GM20431 (cell line): Measurements from ENCODE around the gene FBXW5.

Source experiments
- in situ Hi-C: fragments of 300-500 bp; cut with MseI, MboI; formaldehyde crosslinking; loops from one replicate; pipeline ENCODE4 v1.15.0; 2020; ENCODE audit warnings: low sequenced_read_pairs; ENCODE audit not compliant: unreplicated experiment

Gene FBXW5

DNA sequence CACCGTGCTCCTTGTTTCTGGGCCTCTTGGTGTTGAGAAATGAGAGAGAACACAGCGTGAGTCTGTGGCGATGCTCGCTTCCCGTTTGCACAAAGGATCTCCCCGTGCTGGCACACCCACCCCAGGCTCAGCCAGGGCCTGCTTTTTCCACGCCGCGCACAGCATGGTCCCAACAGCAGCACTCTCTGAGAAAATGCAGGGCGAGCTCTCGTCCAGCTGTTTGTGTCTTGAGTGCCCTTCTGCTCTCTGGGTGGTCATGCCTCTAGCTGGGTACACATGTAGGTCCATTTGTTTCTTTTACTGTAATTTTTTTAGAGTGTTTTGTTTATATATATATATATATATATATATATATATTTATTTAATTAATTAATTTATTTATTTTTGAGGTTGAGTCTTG is 26.6 kb downstream of the FBXW5 start:
- in situ Hi-C loops = no loop called here

DNA sequence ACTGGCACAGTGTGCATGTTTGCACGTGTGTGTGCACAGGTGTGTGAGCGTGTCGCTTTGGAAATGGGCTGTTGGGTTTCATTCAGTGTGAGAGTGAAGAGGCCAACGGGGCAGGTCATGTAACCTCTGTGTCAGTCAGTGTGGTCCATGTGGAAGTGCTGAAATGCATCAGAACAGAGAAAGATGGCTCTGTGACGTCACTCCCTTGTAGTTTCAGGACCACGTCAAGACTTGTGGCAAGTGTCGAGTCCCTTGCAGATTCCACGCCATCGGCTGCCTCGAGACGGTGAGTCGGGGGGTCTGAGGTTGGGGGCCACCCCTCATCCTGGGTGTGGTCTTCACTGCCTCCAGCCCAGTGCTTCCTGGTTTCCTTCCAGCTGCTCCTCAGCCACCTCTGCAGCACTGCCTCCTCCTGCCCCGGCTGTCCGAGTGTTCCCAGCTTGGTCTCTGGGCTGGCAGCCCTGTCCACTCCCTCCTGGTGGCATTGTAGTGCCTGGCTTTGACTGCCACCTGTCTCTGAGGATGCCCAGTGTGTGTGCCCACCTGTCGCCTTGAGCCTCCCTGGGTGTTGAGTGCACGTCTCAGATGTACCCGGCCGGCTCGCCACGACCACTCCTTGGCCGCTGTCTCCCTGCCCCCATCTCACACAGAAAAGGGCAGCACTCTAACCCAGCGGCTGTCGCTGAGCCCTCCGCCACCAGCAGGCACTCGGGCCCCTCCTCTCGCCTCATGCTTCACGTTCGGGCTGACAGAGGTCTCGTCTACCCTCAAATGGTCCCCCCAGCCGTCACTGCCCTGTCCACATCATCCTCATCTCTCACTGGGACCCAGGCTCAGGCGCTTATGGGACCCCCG is 28.0 kb downstream of the FBXW5 start:
- in situ Hi-C loops = no loop called here

DNA sequence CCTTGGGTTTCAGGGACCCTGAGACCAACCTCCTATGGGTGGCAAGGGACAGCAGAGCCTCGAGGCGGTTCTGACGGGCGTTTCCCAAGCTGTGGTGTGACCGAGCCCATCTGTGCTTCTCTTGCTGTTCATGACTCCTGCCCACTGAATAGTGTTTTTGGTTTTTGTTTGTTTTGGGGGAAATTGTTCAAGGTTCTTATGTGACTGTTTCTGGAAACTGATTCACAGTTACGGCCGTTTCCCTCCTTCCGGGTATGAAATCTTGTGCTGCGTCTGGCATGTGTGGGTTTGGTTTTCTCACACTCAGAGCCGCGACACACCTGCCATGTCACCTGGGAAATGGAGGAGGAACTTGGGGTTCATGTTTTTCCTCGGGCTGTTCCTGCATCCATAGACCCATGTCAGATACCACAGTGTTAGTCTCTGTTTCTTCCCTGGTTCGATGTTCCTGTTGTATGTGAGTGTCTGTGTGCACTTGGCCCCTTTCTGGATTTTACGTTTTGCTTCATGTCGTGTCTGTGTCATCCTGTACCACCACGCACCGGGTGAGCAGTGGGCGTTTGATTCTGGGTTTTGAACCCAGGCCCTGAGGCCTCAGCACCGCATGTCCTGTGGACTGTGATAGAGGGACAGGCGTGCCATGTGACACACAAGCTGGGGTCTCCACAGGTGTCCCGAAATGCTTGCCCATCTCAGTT is 28.8 kb downstream of the FBXW5 start:
- in situ Hi-C loops = no loop called here

DNA sequence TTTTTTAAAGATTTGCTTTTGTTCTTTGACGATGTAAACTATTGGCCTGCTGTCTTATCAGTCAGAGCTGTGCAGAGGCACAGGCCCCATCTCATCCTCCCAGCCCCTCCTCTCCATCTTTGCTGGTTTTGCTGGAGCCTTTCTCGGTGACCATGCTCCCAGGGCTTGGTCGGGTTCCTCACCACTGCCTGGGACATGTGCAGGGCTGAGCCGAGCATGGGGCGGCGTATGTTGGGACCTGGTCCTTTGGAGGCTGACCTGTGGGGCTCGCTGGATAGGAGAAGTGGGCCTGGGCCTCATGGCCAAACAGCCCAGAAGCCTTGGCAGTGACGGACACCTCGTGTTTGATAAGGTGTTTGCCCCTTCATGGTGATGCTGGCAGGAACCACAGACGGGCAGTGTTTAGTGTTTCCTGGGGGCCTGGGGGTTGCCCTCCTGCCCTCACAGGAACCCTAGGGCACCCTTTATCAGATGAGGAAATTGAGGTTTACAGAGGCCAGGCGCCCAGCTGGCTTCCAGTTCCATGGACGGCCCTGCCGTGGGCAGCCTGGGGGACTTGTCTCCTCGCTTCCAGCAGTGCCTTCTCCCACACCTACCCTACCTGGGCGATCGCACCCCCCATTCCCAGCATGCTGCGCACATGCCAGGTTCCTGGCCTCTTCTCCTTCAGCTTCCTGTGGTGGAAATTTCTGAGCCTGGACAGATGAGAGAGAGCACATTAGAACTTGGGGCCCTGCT is 30.7 kb downstream of the FBXW5 start:
- in situ Hi-C loops = no loop called here

DNA sequence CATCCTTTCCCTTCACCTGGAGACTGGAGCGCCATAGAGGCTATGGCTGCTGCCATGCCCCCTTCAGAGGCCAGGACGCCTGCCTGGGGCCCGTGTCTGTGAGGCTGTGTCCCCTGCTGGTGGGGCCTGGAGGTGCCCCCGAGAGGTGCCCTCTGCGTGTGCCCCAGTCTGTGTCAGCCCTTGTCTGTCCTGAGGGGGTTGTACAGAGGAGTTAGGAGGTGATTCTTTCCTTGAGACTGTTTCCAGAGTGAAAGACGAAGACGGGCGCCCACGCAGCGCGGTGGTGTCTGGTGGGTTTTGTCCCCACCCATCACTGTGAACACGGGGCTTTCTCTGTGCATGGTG is 33.7 kb downstream of the FBXW5 start:
- in situ Hi-C loops = no loop called here

DNA sequence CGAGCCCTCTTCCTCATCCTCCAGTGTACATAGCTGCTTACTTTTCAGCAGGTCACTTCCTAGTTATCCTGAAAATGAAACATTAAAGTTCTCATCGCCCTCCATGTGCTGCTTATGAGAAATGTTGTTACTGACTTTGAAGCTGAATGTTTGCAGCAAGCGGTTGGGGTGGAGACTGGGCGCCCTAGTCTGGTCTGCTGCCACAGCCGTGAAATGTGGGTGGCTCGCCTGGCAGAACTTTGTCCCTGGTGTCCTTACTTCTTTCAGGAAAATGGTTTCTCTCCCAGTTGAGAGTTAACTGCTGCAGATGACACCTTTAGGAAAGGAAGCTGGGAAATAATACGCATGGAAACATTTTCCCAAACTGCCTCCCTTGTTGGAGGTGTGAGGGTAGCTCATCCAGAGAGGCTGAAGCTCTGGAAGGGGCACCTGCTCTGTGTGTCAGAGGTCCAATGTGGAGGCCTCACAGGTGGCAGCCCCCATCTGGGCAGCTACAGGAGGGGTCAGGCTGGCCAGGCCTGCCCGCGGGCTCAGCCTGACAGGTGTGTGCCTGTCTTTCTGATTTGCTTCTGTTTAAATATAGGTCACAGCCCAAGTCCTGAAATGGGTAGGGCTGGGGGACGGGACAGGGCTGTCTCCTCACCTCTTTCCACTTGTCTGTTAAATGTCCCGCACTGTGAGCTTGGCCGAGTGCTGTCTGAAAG is 34.2 kb downstream of the FBXW5 start:
- in situ Hi-C loops = no loop called here

DNA sequence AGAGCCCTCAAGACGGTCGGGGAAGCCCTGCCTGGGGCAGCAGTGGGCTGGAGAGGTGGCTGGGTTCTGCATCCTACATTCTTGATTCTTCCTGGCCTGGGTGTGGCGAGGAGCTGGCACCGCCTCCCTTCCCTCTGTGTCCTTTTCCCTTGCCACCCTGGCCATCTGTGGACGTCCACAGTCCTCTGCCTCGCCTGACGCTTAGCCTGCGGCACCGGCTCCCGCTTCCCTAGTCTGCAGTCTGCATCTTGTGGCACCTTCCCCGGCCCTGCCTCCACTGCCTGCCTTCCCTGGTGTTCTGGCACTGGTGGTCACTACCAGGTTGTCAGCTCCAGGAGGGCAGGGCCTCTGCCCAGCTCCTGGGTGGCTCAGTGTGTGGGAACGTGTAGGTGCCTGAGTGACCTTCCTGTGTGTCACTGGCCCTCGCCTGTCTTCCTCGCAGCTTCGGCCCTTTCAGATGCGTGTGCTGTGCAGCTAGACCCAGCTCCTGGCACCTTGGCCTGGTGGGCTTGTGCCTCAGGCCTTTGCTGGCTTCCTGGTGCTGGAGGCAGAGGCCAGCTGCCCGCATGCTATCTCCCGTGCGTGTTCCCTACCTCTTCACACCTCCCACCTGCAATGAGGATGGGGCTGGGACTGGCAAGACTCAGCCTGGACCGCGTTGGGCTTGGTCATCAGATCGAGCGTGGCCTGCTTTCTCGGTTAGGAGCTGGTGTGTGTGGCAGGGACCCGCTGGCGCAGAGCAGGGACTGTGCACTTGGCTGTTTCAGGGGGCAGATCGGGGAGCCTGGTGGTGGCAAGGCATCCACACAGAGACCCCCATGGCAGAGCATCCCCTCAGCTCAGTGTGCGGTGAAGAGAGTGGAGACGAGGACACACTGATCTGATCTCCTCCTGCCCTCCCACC is 37.3 kb downstream of the FBXW5 start:
- in situ Hi-C loops = no loop called here

DNA sequence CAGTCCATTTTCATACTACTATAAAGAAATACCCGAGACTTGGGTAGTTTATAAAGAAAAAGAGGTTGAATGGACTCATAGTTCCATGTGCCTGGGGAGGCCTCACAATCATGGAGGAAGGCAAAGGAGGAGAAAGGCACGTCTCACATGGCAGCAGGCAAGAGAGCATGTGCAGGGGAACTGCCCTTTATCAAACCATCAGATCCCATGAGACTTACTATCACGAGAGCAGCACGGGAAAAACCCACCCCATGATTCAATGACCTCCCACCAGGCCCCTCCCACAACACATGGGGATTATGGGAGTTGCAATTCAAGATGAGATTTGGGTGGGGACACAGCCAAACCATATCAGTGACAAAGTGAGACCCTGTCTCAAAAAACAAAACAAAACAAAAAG is 38.3 kb downstream of the FBXW5 start:
- in situ Hi-C loops = no loop called here

DNA sequence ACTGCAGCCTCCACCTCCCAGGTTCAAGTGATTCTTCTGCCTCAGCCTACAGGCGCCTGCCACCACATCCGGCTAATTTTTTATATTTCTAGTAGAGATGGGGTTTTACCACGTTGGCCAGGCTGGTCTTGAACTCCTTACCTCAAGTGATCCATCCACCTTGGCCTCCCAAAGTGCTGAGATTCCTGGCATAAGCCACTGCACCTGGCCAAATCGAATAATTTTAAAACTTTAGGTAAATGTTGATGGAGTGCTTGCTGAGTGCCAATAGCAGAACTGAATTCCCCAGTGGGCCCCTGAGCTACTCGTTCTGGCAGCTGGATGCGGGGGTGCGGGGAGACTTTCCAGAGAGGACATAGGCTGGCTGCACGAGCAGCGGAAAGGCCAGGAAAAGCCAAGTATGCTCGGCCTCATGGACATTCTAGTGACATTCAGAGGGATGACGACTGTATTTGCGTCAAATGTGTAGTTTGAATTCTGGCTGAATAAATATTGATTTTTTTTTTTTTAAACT is 41.4 kb downstream of the FBXW5 start:
- in situ Hi-C loops = no loop called here

DNA sequence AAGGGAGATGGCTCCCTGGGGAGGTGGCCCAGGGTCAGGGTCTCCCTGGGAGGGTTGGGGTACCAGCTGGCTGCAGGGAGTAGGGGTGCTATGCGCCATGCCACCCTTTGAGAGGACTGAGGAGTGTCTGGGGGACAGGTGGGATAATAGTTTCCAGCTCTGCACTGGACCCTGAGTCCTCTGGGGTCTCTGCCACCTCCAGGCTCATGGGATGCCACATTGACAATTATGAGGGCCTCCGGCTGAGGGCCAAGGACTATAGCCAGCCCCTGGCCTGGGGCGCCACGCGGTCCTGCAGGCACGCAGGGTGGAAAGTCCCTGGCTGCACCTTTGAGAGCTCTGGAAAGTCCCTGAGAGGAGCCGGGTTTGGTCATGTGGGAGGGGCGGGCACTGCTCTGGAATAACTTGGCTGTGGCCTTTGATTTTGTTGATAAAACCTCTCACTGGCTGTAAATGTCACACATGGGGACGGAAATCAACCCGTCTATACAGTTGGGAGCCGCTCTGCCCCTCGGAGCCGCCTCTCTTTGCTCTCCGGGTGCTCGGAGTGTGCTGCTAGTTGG is 42.2 kb downstream of the FBXW5 start:
- in situ Hi-C loops = no loop called here

DNA sequence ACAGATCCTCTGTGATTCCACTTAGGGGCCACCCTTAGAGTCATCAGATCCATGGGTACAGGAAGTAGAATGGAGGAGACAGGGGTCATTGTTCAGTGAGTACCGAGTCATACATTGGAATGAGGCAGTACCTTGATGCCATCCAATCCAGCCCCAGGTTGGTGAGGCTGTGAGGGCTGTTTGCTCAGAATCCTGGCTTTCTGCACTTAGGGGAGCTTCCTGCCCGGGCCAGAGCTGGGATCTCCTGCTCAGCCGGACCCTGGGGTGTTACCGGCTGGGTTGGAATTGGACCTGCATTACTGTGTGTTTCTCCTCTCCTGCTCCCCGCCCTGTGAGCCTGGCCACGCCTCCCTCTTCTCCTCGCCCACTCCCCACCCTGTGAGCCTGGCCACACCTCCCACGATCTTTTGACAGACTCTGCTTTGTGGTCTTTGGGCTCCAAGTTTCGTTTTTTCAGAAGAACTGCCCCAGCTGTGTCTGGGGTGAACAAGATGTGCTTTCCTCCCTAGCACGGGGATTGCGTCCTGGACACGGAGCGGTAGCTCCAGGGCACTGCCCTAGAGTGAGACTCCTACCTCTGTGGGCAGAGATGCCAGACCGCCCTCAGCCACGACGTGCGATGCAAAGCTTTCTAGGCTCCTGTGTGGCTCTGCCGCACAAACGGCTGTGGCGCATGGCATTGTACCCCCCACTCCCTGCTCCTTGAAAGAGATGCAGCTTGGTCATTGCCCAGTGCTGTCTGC is 42.9 kb downstream of the FBXW5 start:
- in situ Hi-C loops = no loop called here

DNA sequence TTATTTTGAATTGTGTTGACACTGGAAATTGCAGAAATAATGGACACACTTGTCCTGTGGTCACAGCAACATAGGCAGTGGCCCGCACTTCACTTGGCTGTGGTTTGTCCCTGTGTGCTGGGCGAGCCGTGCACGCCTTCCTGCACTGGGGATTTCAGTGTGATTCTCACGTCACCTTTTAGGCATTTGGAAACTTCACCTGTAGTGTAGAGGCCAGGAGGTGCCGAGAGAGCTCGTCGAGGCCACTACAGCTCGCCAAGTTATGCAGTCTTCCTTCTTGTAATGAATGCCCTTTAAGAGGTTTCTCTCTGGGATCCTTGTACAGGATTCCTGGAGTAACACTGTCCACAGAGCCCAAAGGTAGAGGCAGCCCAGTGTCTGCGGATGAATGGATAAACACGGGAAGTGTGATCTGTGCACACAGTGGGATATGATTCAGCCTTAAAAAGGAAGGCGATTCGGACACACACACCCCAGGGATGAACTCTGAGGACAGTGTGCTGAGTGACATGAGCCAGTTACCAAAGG is 43.5 kb downstream of the FBXW5 start:
- in situ Hi-C loops = no loop called here

DNA sequence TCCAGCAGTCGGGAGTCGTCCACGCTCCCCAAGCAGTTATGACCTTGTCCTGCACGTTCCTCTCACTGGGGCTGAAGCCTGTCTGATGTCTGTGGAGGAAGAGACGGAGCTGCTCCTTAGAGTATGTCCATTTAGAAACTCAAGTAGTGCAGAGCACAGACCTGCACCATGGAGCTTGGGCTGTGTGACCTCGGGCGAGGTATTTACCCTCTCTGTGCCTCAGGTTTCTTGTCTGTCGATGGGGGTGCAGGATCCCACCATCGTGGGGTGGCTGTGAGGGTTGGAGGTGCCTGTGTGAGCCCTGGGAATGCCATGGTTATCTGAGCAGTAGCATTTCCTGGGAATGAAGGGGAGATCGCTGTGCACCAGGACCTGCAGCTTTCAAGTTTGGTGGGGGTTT is 44.0 kb downstream of the FBXW5 start:
- in situ Hi-C loops = no loop called here

DNA sequence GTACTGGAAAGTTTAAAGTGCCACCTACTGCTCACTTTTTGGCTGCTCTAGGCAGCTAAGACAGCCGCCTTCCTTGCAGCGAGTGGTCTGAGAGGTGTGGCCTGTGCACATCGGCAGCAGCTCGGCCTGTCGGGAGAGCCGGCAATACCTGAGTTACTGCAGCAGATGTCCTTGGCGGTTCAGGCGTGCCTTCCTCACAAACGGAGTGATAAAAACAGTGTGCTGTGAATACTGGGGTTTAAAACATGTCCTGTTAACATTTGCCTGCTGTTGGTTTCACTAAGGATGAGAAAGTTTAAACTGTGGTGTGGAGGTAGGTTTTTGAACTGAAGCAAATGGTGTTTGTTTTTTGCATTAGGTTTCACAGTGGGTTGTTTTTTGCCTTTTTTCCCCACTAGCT is 45.3 kb downstream of the FBXW5 start:
- in situ Hi-C loops = no loop called here

DNA sequence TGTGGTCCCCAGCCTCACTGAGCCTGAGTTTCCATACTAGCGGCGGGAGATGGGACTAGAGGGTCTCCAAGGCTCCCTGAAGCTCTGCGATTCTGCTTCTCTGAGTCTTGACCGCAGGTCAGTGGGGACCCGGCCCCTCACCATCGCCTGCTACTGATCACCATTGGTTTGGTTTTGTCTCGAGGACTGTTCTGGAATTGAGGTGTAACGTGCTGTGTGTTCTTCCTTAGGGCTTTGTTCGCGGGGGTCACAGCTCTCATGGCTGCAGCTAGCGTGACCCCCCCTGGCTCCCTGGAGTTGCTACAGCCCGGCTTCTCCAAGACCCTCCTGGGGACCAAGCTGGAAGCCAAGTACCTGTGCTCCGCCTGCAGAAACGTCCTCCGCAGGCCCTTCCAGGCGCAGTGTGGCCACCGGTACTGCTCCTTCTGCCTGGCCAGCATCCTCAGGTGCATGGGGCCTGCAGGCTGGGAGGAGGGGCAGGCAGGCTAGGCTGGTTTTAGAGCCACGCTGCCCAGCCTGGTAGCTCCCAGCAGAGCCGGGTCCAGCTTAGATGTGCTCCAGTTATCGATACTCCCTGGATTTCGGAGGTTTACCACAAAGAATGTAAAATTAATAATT is 45.9 kb downstream of the FBXW5 start:
- in situ Hi-C loops = no loop called here

DNA sequence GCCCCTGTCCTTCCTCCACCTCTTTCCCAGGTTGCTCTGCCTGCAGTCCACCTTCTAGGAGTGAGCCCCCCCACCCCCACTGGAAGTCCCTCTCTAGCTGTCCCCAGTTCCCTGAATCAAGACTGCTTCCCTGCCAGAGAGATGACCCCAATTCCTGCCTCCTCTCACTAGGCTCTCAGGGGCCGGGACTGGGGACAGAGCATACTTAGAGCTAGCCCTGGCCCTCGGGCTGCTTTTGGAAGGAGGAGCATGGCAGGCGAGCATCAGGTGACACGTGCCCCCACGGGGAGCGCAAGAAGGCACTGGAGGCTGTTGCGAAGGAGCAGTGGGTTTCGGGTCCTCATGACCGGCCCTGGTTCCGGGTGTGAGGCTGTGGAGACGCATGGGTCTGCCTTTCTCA is 48.5 kb downstream of the FBXW5 start:
- in situ Hi-C loops = no loop called here

DNA sequence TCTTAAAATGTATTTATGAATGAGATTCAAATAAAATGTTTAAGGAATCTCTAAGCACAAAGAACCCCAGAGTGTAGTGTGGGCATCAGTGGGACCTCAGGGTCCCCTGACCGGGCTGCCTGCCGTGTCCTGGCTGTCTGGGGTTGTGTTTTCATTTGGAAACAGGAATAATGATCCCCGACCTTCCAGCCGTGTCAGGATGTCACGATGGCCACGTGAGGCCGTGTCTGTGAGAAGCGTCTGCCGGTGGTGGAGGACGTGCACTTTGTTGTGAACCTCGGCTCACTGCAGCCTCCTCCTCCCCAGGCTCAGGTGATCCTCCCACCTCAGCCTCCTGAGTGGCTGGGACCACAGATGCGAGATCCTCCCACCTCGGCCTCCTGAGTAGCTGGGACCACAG is 53.9 kb downstream of the FBXW5 start:
- in situ Hi-C loops = no loop called here
